A673 (cell line): ENCODE measurements around the gene RELT. TPM values are rescaled to one million over a fixed set of nuclear protein-coding genes. Genes with fewer than 3 reads are reported as not detected.

Source experiments
- BruUV-seq: library from RNA; stranded (reverse); fragments of 400-500 nt; replicated peaks from 2 replicates; lab custom pipeline; 2021; lab: Mats Ljungman, UMichigan
- CTCF ChIA-PET: fragments of 300-600 bp; sonication (Branson Sonifier 250); formaldehyde crosslinking; loops from one replicate; lab custom pipeline; 2022; ENCODE audit warnings: antibody characterized with exemption; lab: Charles Lee
- POLR2A ChIA-PET: fragments of 300-600 bp; sonication (Branson Sonifier 250); formaldehyde crosslinking; loops from one replicate; lab custom pipeline; 2022; ENCODE audit warnings: antibody characterized with exemption; ENCODE audit not compliant: low non-redundant PET; lab: Charles Lee
- DNase-seq: peaks from one replicate; pipeline ENCODE4 v3.0.0-alpha.2; 2015; ENCODE audit warnings: low spot score
- H3K27ac ChIP-seq: fragments of 200-600 bp; sonication (generic); 2 replicates; pipeline ENCODE4 v1.5.1; 2016; ENCODE audit warnings: mixed run types, low read depth, mild to moderate bottlenecking, mixed read lengths, antibody characterized with exemption, low read length; ENCODE audit not compliant: poor library complexity, severe bottlenecking
- H3K27me3 ChIP-seq: fragments of 200-600 bp; sonication (generic); replicated peaks from 2 replicates; pipeline ENCODE4 v1.6.1; 2017; ENCODE audit warnings: mixed run types, low read depth, mild to moderate bottlenecking, mixed read lengths, antibody characterized with exemption, low read length; ENCODE audit not compliant: insufficient read depth, poor library complexity
- H3K36me3 ChIP-seq: fragments of 200-600 bp; sonication (generic); 2 replicates; pipeline ENCODE4 v1.6.1; 2016; ENCODE audit warnings: mixed run types, mild to moderate bottlenecking, mixed read lengths, antibody characterized with exemption, low read length; ENCODE audit not compliant: insufficient read depth, poor library complexity, severe bottlenecking
- H3K4me1 ChIP-seq: fragments of 200-600 bp; sonication (generic); 2 replicates; pipeline ENCODE4 v1.6.1; 2017; ENCODE audit warnings: mixed run types, mild to moderate bottlenecking, mixed read lengths, antibody characterized with exemption, low read length; ENCODE audit not compliant: insufficient read depth, poor library complexity, severe bottlenecking
- H3K4me3 ChIP-seq: fragments of 200-600 bp; sonication (generic); 2 replicates; pipeline ENCODE4 v1.5.1; 2016; ENCODE audit warnings: low read depth, mixed run types, mild to moderate bottlenecking, mixed read lengths, low read length; ENCODE audit not compliant: poor library complexity, severe bottlenecking
- H3K9me3 ChIP-seq: fragments of 200-600 bp; sonication (generic); 2 replicates; pipeline ENCODE4 v1.6.1; 2016; ENCODE audit warnings: mixed run types, low read depth, mild to moderate bottlenecking, mixed read lengths, antibody characterized with exemption, low read length; ENCODE audit not compliant: poor library complexity, severe bottlenecking
- CTCF ChIP-seq: fragments of 300-800, 200-600 bp; sonication (generic); conservative IDR thresholded peaks from 2 replicates; pipeline ENCODE4 v1.5.1; 2017; ENCODE audit warnings: low read depth, mild to moderate bottlenecking, antibody characterized with exemption, low read length, moderate library complexity, mixed read lengths
- EZH2 ChIP-seq: fragments of 200-600 bp; sonication (generic); IDR thresholded peaks from 2 replicates; pipeline ENCODE4 v1.6.1; 2017; ENCODE audit warnings: borderline replicate concordance, low read depth, mild to moderate bottlenecking, mixed read lengths, antibody characterized with exemption, low read length; ENCODE audit not compliant: poor library complexity, severe bottlenecking
- intact Hi-C: fragments of 100-400 bp; cut with micrococcal nuclease; formaldehyde crosslinking; loops from one replicate; pipeline ENCODE4 v1.10.0; 2022; ENCODE audit not compliant: unreplicated experiment
- total RNA-seq: library from RNA; stranded (reverse); gene quantifications from 2 replicates; pipeline ENCODE4 v1.2.3, GENCODE V29; 2021

Gene RELT
- total RNA-seq, 1 experiment from 2014 or later, result 20.9 TPM

- DNase-seq, result no peak
- BruUV-seq, result no TSS peak
- Histone ChIP-seq H3K27ac (no peak overlapping the region), H3K4me1 (no peaks in the 10 kb centered on the region), H3K4me3 (no peak overlapping the region), H3K9me3 (no peaks in the 10 kb centered on the region), H3K36me3 (peaks cover 4% of the 10 kb centered on the region), H3K27me3 (no peaks in the 10 kb centered on the region)
- ChIA-PET POLR2A (no interaction called here), CTCF (interaction anchor here (0.6 to 1.4 kb wide), 2 partner anchors 22 to 36 kb away, joined by 4 to 5 read pairs; no protein-coding TSS in a partner anchor)
- intact Hi-C loops, result no loop called here
- no peak for TF ChIP-seq CTCF
- no peak for TF ChIP-seq EZH2
Measured at GRCh38 chr11:73356979-73357860, 19.0 kb upstream of the RELT start.

GRCh38 chr11:73358071-73358470, 18.1 kb upstream of the RELT start:
- peaks cover 11% of the 10 kb centered on the region for H3K36me3 ChIP-seq
- BruUV-seq, result no TSS peak
- no peak overlapping the region for H3K27ac ChIP-seq
- no peaks in the 10 kb centered on the region for H3K9me3 ChIP-seq
- CTCF ChIA-PET, result interaction anchor here (0.7 to 1.4 kb wide), 2 partner anchors 35 to 120 kb away, joined by 4 to 7 read pairs; no protein-coding TSS in a partner anchor
- no peaks in the 10 kb centered on the region for H3K4me1 ChIP-seq
- POLR2A ChIA-PET, result no interaction called here
- no peak for TF ChIP-seq CTCF
- no peak for TF ChIP-seq EZH2
- H3K27me3 ChIP-seq, result no peaks in the 10 kb centered on the region
- DNase-seq, result no peak
- no peak overlapping the region for H3K4me3 ChIP-seq
- intact Hi-C loops, result no loop called here

GRCh38 chr11:73359341-73359740, 16.9 kb upstream of the RELT start:
- H3K27me3 ChIP-seq, result no peaks in the 10 kb centered on the region
- no peak overlapping the region for H3K4me3 ChIP-seq
- no peaks in the 10 kb centered on the region for H3K9me3 ChIP-seq
- H3K4me1 ChIP-seq, result no peaks in the 10 kb centered on the region
- ChIA-PET POLR2A (no interaction called here), CTCF (interaction anchor here (0.6 kb wide), 1 partner anchor 39 kb away, joined by 7 read pairs; no protein-coding TSS in a partner anchor)
- no TSS peak for BruUV-seq
- H3K36me3 ChIP-seq, result peaks cover 14% of the 10 kb centered on the region
- intact Hi-C loops, result no loop called here
- H3K27ac ChIP-seq, result no peak overlapping the region
- no peak for DNase-seq
- TF ChIP-seq EZH2 (no peak), CTCF (no peak)
